Ovary (tissue), 9 donors: ENCODE measurements around the gene TNFSF13. TPM values are rescaled to one million over a fixed set of nuclear protein-coding genes. Genes with fewer than 3 reads are reported as not detected.

ENCODE experiments used
- DNase-seq, 5 donors: peaks; one replicate each; pipeline ENCODE4 v3.0.0-alpha.2; 2019 to 2020
- H3K27ac ChIP-seq, 2 donors: fragments of 200-600 bp; one replicate each; pipeline versions ENCODE4 v1.5.1 to v1.8.0; 2019 to 2022
- H3K27me3 ChIP-seq: fragments of 200-600 bp; one replicate; pipeline ENCODE4 v1.8.0; 2022
- H3K36me3 ChIP-seq: fragments of 200-600 bp; sonication (generic); one replicate; pipeline ENCODE4 v1.5.1; 2019
- H3K4me1 ChIP-seq: one replicate; pipeline ENCODE4 v1.8.1; 2013; ENCODE audit warnings: mild to moderate bottlenecking, moderate library complexity; ENCODE audit not compliant: insufficient read depth
- H3K4me3 ChIP-seq: fragments of 200-600 bp; sonication (generic); one replicate; pipeline ENCODE4 v1.5.1; 2017
- H3K9me3 ChIP-seq, 2 donors: fragments of 200-600 bp in 1 of 2; sonication (generic) in 1 of 2; one replicate each; pipeline versions ENCODE4 v1.5.1 to v1.8.1; 2013 to 2019; ENCODE audit warnings: mild to moderate bottlenecking in 1 of 2, moderate library complexity in 1 of 2
- CTCF ChIP-seq, 3 donors: fragments of 450-650 bp in 2 of 3; fragments of 200-600 bp in 1 of 3; IDR thresholded peaks; one replicate each; pipeline versions ENCODE4 v1.5.1 to v1.8.0; 2016 to 2022; ENCODE audit warnings: antibody characterized with exemption in 3 of 3, mild to moderate bottlenecking in 1 of 3
- EP300 ChIP-seq: sonication (generic); formaldehyde crosslinking; IDR thresholded peaks from one replicate; pipeline ENCODE4 v1.6.1; 2017; ENCODE audit warnings: antibody characterized with exemption
- POLR2A ChIP-seq: fragments of 450-650 bp; IDR thresholded peaks from one replicate; pipeline ENCODE4 v1.6.1; 2017; ENCODE audit warnings: antibody characterized with exemption, mild to moderate bottlenecking, moderate library complexity
- WGBS, 3 donors: extraction: QIAGEN DNeasy Blood & Tissue Kit in 1 of 3; methylation state at CpG; one replicate each; pipeline versions ENCODE4 v1.1.5 to v1.1.7; 2013 to 2017; 5-methylcytosine and 5-hydroxymethylcytosine counted together
- intact Hi-C, 4 donors: fragments of 100-400 bp; cut with DNase I; formaldehyde crosslinking; loops; one replicate each; pipeline versions ENCODE4 v1.11.0 to v1.15.1; 2022 to 2023
- polyA plus RNA-seq, 2 donors: library from polyadenylated mRNA; stranded (reverse); fragments of 200-250 nt in 1 of 2; fragments of 350-450 nt in 1 of 2; fragmentation: Illumina TruSeq in 1 of 2; extraction: RNeasy Lipid Tissue Mini Kit (QIAGEN cat#74804) in 1 of 2; gene quantifications; one replicate each; pipeline ENCODE4 v1.2.3, GENCODE V29; 2013 to 2014
- total RNA-seq, 7 donors: library from RNA; depleted of rRNA in 2 of 7; stranded (reverse); fragments of >200 nt in 2 of 7; fragmentation: NEBNext Ultra II Directional in 3 of 7; extraction: Animal tissue kit (Norgen Biotek cat#: 25700) in 3 of 7; gene quantifications; one replicate each; pipeline versions ENCODE4 v1.1.0 to v1.2.4, GENCODE V29; 2016 to 2023
- donor health status: DM: no; HTN: no; CAD: no; lungs with moderate emphysema.
- donor health status: DM: no; HTN: no; CAD: no.
- donor health status: Bipolar disorder and iron deficiency.
- donor health status: DM: yes; HTN: yes; CAD: no.
- donor health status: DM: no; HTN: no; CAD: no.
- donor health status: DM: yes; HTN: yes; CAD: no.

TNFSF13 gene
- total and polyA plus RNA-seq, 9 donors, result 10.4 to 38.8 (median 21.7) TPM

GRCh38 chr17:7555320-7555948 lies 3.1 kb upstream of the TNFSF13 start:
- H3K4me3 ChIP-seq, result no peak overlapping the region
- no peaks in the 10 kb centered on the region for H3K9me3 ChIP-seq
- 61 to 72% (median 67%) methylated on average over 10 of the region's 10 CpGs for WGBS, 3 donors
- no peaks in the 10 kb centered on the region for H3K36me3 ChIP-seq
- H3K27me3 ChIP-seq, result no peaks in the 10 kb centered on the region
- intact Hi-C loops, result loop anchor here in 1 of 4 donors (5.0 to 10.0 kb wide), 2 partner anchors 43 to 201 kb away; partner anchors contain the start of genes KCTD11 and TMEM95
- no peak for DNase-seq
- TF ChIP-seq CTCF (IDR thresholded peaks at IDR 0.05) (no peak), POLR2A (no peak), EP300 (no peak)
- peak overlapping the region in 1 of 2 donors; percentile 19 for H3K27ac ChIP-seq
- peaks cover 23% of the 10 kb centered on the region for H3K4me1 ChIP-seq

- Histone ChIP-seq H3K4me1 (peaks cover 23% of the 10 kb centered on the region), H3K9me3 (no peaks in the 10 kb centered on the region), H3K27me3 (no peaks in the 10 kb centered on the region), H3K27ac (peak overlapping the region; percentile 92 to 99), H3K36me3 (no peaks in the 10 kb centered on the region), H3K4me3 (no peak overlapping the region)
- DNase-seq, result no peak
- 80 to 81% (median 81%) methylated on average over 12 of the region's 12 CpGs for WGBS, 3 donors
- TF ChIP-seq CTCF (IDR thresholded peaks at IDR 0.05), result no peak
- TF ChIP-seq EP300, result no peak
- TF ChIP-seq POLR2A, result no peak
- intact Hi-C loops, result loop anchor here in 1 of 4 donors (5.0 to 10.0 kb wide), 2 partner anchors 44 to 202 kb away; partner anchors contain the start of genes KCTD11 and TMEM95
These were observed 1.9 kb upstream of the TNFSF13 start for GRCh38 chr17:7556627-7557026.

DNA sequence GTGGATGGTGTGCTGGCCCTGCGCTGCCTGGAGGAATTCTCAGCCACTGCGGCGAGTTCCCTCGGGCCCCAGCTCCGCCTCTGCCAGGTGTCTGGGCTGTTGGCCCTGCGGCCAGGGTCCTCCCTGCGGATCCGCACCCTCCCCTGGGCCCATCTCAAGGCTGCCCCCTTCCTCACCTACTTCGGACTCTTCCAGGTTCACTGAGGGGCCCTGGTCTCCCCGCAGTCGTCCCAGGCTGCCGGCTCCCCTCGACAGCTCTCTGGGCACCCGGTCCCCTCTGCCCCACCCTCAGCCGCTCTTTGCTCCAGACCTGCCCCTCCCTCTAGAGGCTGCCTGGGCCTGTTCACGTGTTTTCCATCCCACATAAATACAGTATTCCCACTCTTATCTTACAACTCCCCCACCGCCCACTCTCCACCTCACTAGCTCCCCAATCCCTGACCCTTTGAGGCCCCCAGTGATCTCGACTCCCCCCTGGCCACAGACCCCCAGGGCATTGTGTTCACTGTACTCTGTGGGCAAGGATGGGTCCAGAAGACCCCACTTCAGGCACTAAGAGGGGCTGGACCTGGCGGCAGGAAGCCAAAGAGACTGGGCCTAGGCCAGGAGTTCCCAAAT lies 1.3 kb upstream of the TNFSF13 start:
- H3K4me1 ChIP-seq, result peaks cover 23% of the 10 kb centered on the region
- H3K4me3 ChIP-seq, result no peak overlapping the region

More for the DNA sequence above, 1.3 kb upstream of the TNFSF13 start:
- H3K27ac ChIP-seq, result peak overlapping the region; percentile 92 to 99
- no peak for TF ChIP-seq POLR2A
- TF ChIP-seq EP300, result no peak
- no peak for TF ChIP-seq CTCF (IDR thresholded peaks at IDR 0.05)
- H3K36me3 ChIP-seq, result no peaks in the 10 kb centered on the region
- 30 to 36% (median 35%) methylated on average over 18 to 19 of the region's 19 CpGs for WGBS, 3 donors
- H3K9me3 ChIP-seq, result no peaks in the 10 kb centered on the region
- peak; percentile 60 to 75 (median 67) for DNase-seq
- no peaks in the 10 kb centered on the region for H3K27me3 ChIP-seq
- intact Hi-C loops, result loop anchor here in 1 of 4 donors (5.0 to 10.0 kb wide), 2 partner anchors 45 to 202 kb away; partner anchors contain the start of genes KCTD11 and TMEM95
